Ramos (cell line): Measurements from ENCODE around the gene PIEZO2.

Source experiments
- in situ Hi-C: fragments of 300-500 bp; cut with MboI; formaldehyde crosslinking; loops from one replicate; pipeline ENCODE4 v1.14.3; 2022; ENCODE audit warnings: low sequenced_read_pairs; ENCODE audit not compliant: unreplicated experiment

The PIEZO2 gene

GRCh38 chr18:11118051-11118766, 31.2 kb downstream of the PIEZO2 start:
- in situ Hi-C loops = no loop called here

- in situ Hi-C loops = no loop called here
Measured at GRCh38 chr18:11115276-11115675, 34.1 kb downstream of the PIEZO2 start.

GRCh38 chr18:11114653-11115052, 34.7 kb downstream of the PIEZO2 start:
- in situ Hi-C loops = no loop called here

GRCh38 chr18:11113937-11114336, 35.4 kb downstream of the PIEZO2 start:
- in situ Hi-C loops = no loop called here

- in situ Hi-C loops = no loop called here
Measured at GRCh38 chr18:11113046-11113548, 36.3 kb downstream of the PIEZO2 start.

- in situ Hi-C loops = no loop called here
Measured at GRCh38 chr18:11112286-11112685, 37.1 kb downstream of the PIEZO2 start.

GRCh38 chr18:11110509-11110908, 38.9 kb downstream of the PIEZO2 start:
- in situ Hi-C loops = no loop called here

- in situ Hi-C loops = no loop called here
Measured at GRCh38 chr18:11108947-11109346, 40.4 kb downstream of the PIEZO2 start.

- in situ Hi-C loops = no loop called here
Measured at GRCh38 chr18:11106894-11107293, 42.5 kb downstream of the PIEZO2 start.

- in situ Hi-C loops = no loop called here
Measured at GRCh38 chr18:11105463-11105862, 43.9 kb downstream of the PIEZO2 start.

GRCh38 chr18:11104307-11104706, 45.1 kb downstream of the PIEZO2 start:
- in situ Hi-C loops = no loop called here

GRCh38 chr18:11096839-11097750, 52.3 kb downstream of the PIEZO2 start:
- in situ Hi-C loops = no loop called here

- in situ Hi-C loops = no loop called here
Measured at GRCh38 chr18:11096411-11096810, 53.0 kb downstream of the PIEZO2 start.

GRCh38 chr18:11095674-11096293, 53.6 kb downstream of the PIEZO2 start:
- in situ Hi-C loops = no loop called here

GRCh38 chr18:11095211-11095610, 54.2 kb downstream of the PIEZO2 start:
- in situ Hi-C loops = no loop called here

GRCh38 chr18:11091746-11092145, 57.6 kb downstream of the PIEZO2 start:
- in situ Hi-C loops = no loop called here

- in situ Hi-C loops = no loop called here
Measured at GRCh38 chr18:11089931-11090715, 59.2 kb downstream of the PIEZO2 start.

GRCh38 chr18:11081009-11081532, 68.3 kb downstream of the PIEZO2 start:
- in situ Hi-C loops = no loop called here

- in situ Hi-C loops = no loop called here
Measured at GRCh38 chr18:11078491-11078890, 70.9 kb downstream of the PIEZO2 start.
